ENCODE measurements around the gene ENO3. TPM values are rescaled to one million over a fixed set of nuclear protein-coding genes. Genes with fewer than 3 reads are reported as not detected.

The ENO3 gene
- total RNA-seq (2021) (29.0 and 37.2 TPM in 2 replicates), Bru-seq, nascent RNA (percentile 55 among the genes with signal in this experiment), BruChase-seq, experiment 1, labeled RNA remaining after a 2-hour chase (percentile 67 among the genes with signal in this experiment), BruChase-seq, experiment 2, labeled RNA remaining after a 6-hour chase (percentile 81 among the genes with signal in this experiment)
- long read RNA-seq, partial matches to known transcripts, result 2 of 12 reads
- long read RNA-seq, other reads (novel, unspliced or antisense), result 9 of 12 reads

- intact Hi-C loops (cut with micrococcal nuclease; ENCODE audit: unreplicated experiment), result no loop called here
- peaks cover 34% of the 10 kb centered on the region for H3K79me2 ChIP-seq (ENCODE audit: low read depth)
- POLR2A ChIA-PET (ENCODE audit: unreplicated experiment), result interaction anchor here (0.7 kb wide), 1 partner anchor 24 kb away, joined by 4 read pairs; no protein-coding TSS in a partner anchor
Measured at GRCh38 chr17:4950746-4951204, at the start of gene ENO3. Gene ENO3 (plus strand): TSS chr17:4951119. CDS start chr17:4951830, 711 bp downstream.

GRCh38 chr17:4901648-4902344 is 49.1 kb upstream of the ENO3 start:
- TF ChIP-seq CTCF (conservative IDR thresholded peaks at IDR 0.05) (no peak), EZH2 (IDR thresholded peaks at IDR 0.05; ENCODE audit: low read depth) (no peak)
- Histone ChIP-seq H2AFZ (no peak overlapping the region), H3K27me3 (ENCODE audit: insufficient read depth, low read depth) (no peaks in the 10 kb centered on the region), H3K4me3 (no peak overlapping the region), H3K79me2 (ENCODE audit: low read depth) (no peaks in the 10 kb centered on the region), H3K4me2 (no peak overlapping the region), H3K9me2 (ENCODE audit: insufficient read depth) (no peaks in the 10 kb centered on the region), H3K27ac (no peak overlapping the region), H3K36me3 (ENCODE audit: low read depth) (no peaks in the 10 kb centered on the region), H3K4me1 (replicated peaks; ENCODE audit: insufficient read depth) (peaks cover 13% of the 10 kb centered on the region), H3K9me3 (ENCODE audit: insufficient read depth, low read depth) (no peaks in the 10 kb centered on the region), H4K20me1 (ENCODE audit: insufficient read depth) (no peaks in the 10 kb centered on the region), H3F3A (ENCODE audit: insufficient read depth, low read depth) (peaks cover 31% of the 10 kb centered on the region; the same call in 1 of the 2 replicates)
- intact Hi-C loops (cut with micrococcal nuclease; ENCODE audit: unreplicated experiment), result loop anchor here (5.0 to 10.0 kb wide), 2 partner anchors 334 to 477 kb away; no protein-coding TSS in a partner anchor
- BruUV-seq (replicated peaks), result no TSS peak
- POLR2A ChIA-PET (ENCODE audit: unreplicated experiment), result no interaction called here
- CTCF ChIA-PET, result no interaction called here
- DNase-seq, result no peak

More at GRCh38 chr17:4950746-4951204, at the start of gene ENO3:
- H3K36me3 ChIP-seq (ENCODE audit: low read depth), result peaks cover 13% of the 10 kb centered on the region
- peak within 1 kb of the TSS; percentile 84 for H3K4me2 ChIP-seq
- no peaks in the 10 kb centered on the region for H3K27me3 ChIP-seq (ENCODE audit: insufficient read depth, low read depth)
- peaks cover 18% of the 10 kb centered on the region for H4K20me1 ChIP-seq (ENCODE audit: insufficient read depth)
- H2AFZ ChIP-seq, result peak within 1 kb of the TSS; percentile 98
- peak within 1 kb of the TSS; percentile 78 for H3K4me3 ChIP-seq
- H3K9me2 ChIP-seq (ENCODE audit: insufficient read depth), result no peaks in the 10 kb centered on the region
- no TSS peak for BruUV-seq (replicated peaks)
- peak within 1 kb of the TSS; percentile 99 for H3K27ac ChIP-seq
- CTCF ChIA-PET, result interaction anchor here (0.5 kb wide), 1 partner anchor 111 kb away, joined by 3 read pairs; no protein-coding TSS in a partner anchor
- H3K4me1 ChIP-seq (replicated peaks; ENCODE audit: insufficient read depth), result peaks cover 28% of the 10 kb centered on the region
- peaks cover 60% of the 10 kb centered on the region for H3F3A ChIP-seq (ENCODE audit: insufficient read depth, low read depth)
- H3K9me3 ChIP-seq (ENCODE audit: insufficient read depth, low read depth), result no peaks in the 10 kb centered on the region
- TF ChIP-seq EZH2 (IDR thresholded peaks at IDR 0.05; ENCODE audit: low read depth), result no peak
- no peak for DNase-seq

- Histone ChIP-seq H3K27ac (no peak overlapping the region), H3K36me3 (ENCODE audit: low read depth) (no peaks in the 10 kb centered on the region), H3K9me3 (ENCODE audit: insufficient read depth, low read depth) (no peaks in the 10 kb centered on the region), H3K4me2 (peak overlapping the region; percentile 56; the same call in 1 of the 2 replicates), H3K9me2 (ENCODE audit: insufficient read depth) (no peaks in the 10 kb centered on the region), H3K79me2 (ENCODE audit: low read depth) (no peaks in the 10 kb centered on the region), H3K4me3 (no peak overlapping the region), H3F3A (ENCODE audit: insufficient read depth, low read depth) (peaks cover 31% of the 10 kb centered on the region; the same call in 1 of the 2 replicates), H3K4me1 (replicated peaks; ENCODE audit: insufficient read depth) (peaks cover 13% of the 10 kb centered on the region), H3K27me3 (ENCODE audit: insufficient read depth, low read depth) (no peaks in the 10 kb centered on the region), H4K20me1 (ENCODE audit: insufficient read depth) (no peaks in the 10 kb centered on the region), H2AFZ (no peak overlapping the region)
- intact Hi-C loops (cut with micrococcal nuclease; ENCODE audit: unreplicated experiment), result loop anchor here (5.0 to 10.0 kb wide), 2 partner anchors 335 to 478 kb away; no protein-coding TSS in a partner anchor
- POLR2A ChIA-PET (ENCODE audit: unreplicated experiment), result no interaction called here
- no peak for TF ChIP-seq CTCF (conservative IDR thresholded peaks at IDR 0.05)
- no peak for TF ChIP-seq EZH2 (IDR thresholded peaks at IDR 0.05; ENCODE audit: low read depth)
- CTCF ChIA-PET, result interaction anchor here (1.1 to 1.5 kb wide), 2 partner anchors 22 to 106 kb away, joined by 3 to 6 read pairs; partner anchors contain the start of gene PSMB6
- BruUV-seq (replicated peaks), result no TSS peak
- no peak for DNase-seq
Measured at GRCh38 chr17:4902540-4902939, 48.4 kb upstream of the ENO3 start.

Measured in PC-9 (cell line).